T47D (cell line): ENCODE results near the gene SHF.
"Not testable (repeated sequence)": the region's sequence is repeated elsewhere in the genome, so short reads cannot be mapped to it uniquely, and the experiment has no call there.

ENCODE experiments used
- DNase-seq, 2 experiments: peaks; one replicate each; pipeline versions ENCODE4 v3.0.0 to v3.0.0-alpha.2; 2011 to 2012; ENCODE audit warnings: low read depth in 1 of 2, low spot score in 1 of 2
- JUND ChIP-seq: IDR thresholded peaks from 2 replicates; pipeline ENCODE4 v1.6.1; 2012; ENCODE audit warnings: low read depth
- in situ Hi-C: cut with HindIII; loops from 2 replicates; pipeline ENCODE4 v1.10.0; 2016; ENCODE audit warnings: low sequenced_read_pairs, low pct_unique_long_range_greater_than_20kb

Gene SHF

GRCh38 chr15:45187894-45188830 is at the start of gene SHF:
Gene SHF (minus strand): TSS chr15:45187966. CDS start chr15:45187951, 15 bp downstream.
- in situ Hi-C loops: no loop called here
- peak in 1 of 2 experiments; percentile 12 for DNase-seq
- TF ChIP-seq JUND: no peak

- DNase-seq: peak in 1 of 2 experiments; percentile 73
- in situ Hi-C loops: not testable (repeated sequence)
These were observed 49.0 kb upstream of the SHF start for GRCh38 chr15:45236806-45237205.

GRCh38 chr15:45234562-45235235 is 46.9 kb upstream of the SHF start:
- DNase-seq: no peak
- in situ Hi-C loops: no loop called here
- no peak for TF ChIP-seq JUND

GRCh38 chr15:45231864-45232562 is 44.2 kb upstream of the SHF start:
- no peak for TF ChIP-seq JUND
- DNase-seq: no peak
- in situ Hi-C loops: no loop called here

- in situ Hi-C loops: no loop called here
- DNase-seq: no peak
- no peak for TF ChIP-seq JUND
These were observed 43.4 kb upstream of the SHF start for GRCh38 chr15:45231132-45231531.

GRCh38 chr15:45230245-45230965 is 42.6 kb upstream of the SHF start:
- DNase-seq: no peak
- in situ Hi-C loops: no loop called here
- no peak for TF ChIP-seq JUND

- no peak for TF ChIP-seq JUND
- DNase-seq: no peak
- in situ Hi-C loops: no loop called here
These were observed 41.2 kb upstream of the SHF start for GRCh38 chr15:45228931-45229330.

- no peak for DNase-seq
- no peak for TF ChIP-seq JUND
- in situ Hi-C loops: no loop called here
These were observed 37.9 kb upstream of the SHF start for GRCh38 chr15:45225506-45226273.

GRCh38 chr15:45224621-45225217 is 37.0 kb upstream of the SHF start:
- in situ Hi-C loops: no loop called here
- no peak for DNase-seq
- no peak for TF ChIP-seq JUND

- TF ChIP-seq JUND: no peak
- in situ Hi-C loops: no loop called here
- DNase-seq: no peak
These were observed 34.2 kb upstream of the SHF start for GRCh38 chr15:45221967-45222366.

- in situ Hi-C loops: no loop called here
- no peak for TF ChIP-seq JUND
- no peak for DNase-seq
These were observed 33.4 kb upstream of the SHF start for GRCh38 chr15:45221053-45221599.
